Measurements from ENCODE around the gene ODR4.

DNA sequence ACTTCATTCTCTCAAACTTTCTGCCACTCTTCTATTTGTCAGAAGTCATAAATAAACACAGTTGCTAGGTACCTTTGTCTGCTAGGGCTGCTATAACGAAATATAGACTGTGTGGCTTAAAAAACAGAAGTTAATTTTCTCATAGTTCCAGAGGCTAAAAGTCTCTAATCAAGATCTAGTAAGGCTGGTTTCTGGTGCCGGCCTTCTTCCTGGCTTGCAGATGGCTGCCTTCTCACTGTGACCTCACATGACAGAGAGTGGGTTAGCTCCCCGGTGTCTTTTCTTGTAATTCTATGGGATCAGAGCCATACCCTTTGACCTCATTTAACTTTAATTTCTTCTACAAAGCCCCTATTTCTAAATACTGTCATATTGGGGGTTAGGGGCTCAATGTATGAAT, 79.3 kb downstream of the ODR4 start:
- TF ChIP-seq, protein P1, sequence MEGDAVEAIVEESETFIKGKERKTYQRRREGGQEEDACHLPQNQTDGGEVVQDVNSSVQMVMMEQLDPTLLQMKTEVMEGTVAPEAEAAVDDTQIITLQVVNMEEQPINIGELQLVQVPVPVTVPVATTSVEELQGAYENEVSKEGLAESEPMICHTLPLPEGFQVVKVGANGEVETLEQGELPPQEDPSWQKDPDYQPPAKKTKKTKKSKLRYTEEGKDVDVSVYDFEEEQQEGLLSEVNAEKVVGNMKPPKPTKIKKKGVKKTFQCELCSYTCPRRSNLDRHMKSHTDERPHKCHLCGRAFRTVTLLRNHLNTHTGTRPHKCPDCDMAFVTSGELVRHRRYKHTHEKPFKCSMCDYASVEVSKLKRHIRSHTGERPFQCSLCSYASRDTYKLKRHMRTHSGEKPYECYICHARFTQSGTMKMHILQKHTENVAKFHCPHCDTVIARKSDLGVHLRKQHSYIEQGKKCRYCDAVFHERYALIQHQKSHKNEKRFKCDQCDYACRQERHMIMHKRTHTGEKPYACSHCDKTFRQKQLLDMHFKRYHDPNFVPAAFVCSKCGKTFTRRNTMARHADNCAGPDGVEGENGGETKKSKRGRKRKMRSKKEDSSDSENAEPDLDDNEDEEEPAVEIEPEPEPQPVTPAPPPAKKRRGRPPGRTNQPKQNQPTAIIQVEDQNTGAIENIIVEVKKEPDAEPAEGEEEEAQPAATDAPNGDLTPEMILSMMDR (IDR thresholded peaks at IDR 0.05; ENCODE audit: insufficient read depth, low read length, poor library complexity, severe bottlenecking): no peak
- TF ChIP-seq EZH2phosphoT487 (conservative IDR thresholded peaks at IDR 0.05; ENCODE audit: low read length): no peak

Data from SU-DHL-6 (cell line).